ENCODE data around the gene LRRTM4. TPM values are rescaled to one million over a fixed set of nuclear protein-coding genes. Genes with fewer than 3 reads are reported as not detected.

Gene LRRTM4
- 1 to 10 TPM in 3 of 4 donors, under 1 TPM in 1; 0.33 to 2.5 (median 1.3) TPM for polyA plus RNA-seq (ENCODE audit: insufficient read length in 4 of 4)

DNA sequence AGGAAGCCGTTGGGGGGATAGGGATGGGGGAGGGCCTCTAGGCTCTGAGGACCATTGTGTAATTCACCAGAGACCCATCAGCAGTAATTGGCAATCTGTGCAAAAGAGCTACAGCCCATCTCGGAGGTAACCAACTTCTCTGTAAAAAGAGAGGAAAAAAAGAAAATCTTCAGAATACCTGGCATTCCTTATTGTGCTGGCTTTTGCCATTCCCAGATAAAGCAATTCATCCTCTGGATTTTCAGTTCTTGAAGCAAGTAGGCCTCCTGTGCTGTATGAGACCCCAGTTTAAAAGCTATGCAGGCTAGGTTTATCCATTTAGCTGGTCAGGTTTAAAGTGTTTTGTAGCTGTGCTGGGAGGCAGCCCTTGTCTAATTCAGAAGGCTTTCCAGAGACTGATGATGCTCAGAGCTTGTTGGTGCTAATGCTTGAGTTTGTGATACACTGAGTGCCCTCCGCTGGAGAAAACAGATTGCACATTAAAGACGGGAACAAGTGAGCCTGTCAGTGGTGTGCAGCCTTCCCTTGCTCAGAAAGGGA, at the start of gene LRRTM4:
LRRTM4 (minus strand) TSS at position 446 of the 540 bp plus-strand sequence.
- peak in 1 of 4 donors; percentile 20 for DNase-seq (ENCODE audit: low read depth in 4 of 4, low spot score in 3 of 4)

- DNase-seq (ENCODE audit: low read depth in 4 of 4, low spot score in 3 of 4) = no peak
These were observed 49.4 kb upstream of the LRRTM4 start for GRCh38 chr2:77571545-77571944.

GRCh38 chr2:77567723-77568122, 45.5 kb upstream of the LRRTM4 start:
- peak in 2 of 4 donors; percentile 30 to 53 for DNase-seq (ENCODE audit: low read depth in 4 of 4, low spot score in 3 of 4)

GRCh38 chr2:77566582-77566981, 44.4 kb upstream of the LRRTM4 start:
- DNase-seq (ENCODE audit: low read depth in 4 of 4, low spot score in 3 of 4) = no peak

- no peak for DNase-seq (ENCODE audit: low read depth in 4 of 4, low spot score in 3 of 4)
These were observed 44.0 kb upstream of the LRRTM4 start for GRCh38 chr2:77566131-77566530.

- DNase-seq (ENCODE audit: low read depth in 4 of 4, low spot score in 3 of 4) = peak; percentile 46 to 74 (median 54)
These were observed 30.8 kb upstream of the LRRTM4 start for GRCh38 chr2:77552956-77553355.

DNA sequence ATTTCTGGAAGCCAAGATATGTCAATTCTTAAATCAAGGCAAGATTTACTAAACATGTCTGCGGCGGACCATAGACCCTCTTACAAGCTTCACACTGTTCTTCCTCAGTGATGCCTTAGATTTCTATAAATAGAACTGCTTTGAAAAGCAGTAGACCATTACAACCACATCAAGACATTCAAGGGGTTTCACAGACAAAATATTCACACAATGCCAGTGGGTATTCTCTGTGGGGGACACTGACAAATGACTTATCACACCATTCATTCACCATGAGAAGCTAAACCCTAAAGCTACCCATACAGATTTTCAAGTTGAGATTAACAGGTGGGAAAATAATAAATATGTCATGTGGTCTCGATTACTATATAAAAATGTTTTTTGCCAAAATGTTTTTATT, 15.9 kb upstream of the LRRTM4 start:
- no peak for DNase-seq (ENCODE audit: low read depth in 4 of 4, low spot score in 3 of 4)

GRCh38 chr2:77522888-77523287, 712 bp upstream of the LRRTM4 start:
- DNase-seq (ENCODE audit: low read depth in 4 of 4, low spot score in 3 of 4) = no peak

DNA sequence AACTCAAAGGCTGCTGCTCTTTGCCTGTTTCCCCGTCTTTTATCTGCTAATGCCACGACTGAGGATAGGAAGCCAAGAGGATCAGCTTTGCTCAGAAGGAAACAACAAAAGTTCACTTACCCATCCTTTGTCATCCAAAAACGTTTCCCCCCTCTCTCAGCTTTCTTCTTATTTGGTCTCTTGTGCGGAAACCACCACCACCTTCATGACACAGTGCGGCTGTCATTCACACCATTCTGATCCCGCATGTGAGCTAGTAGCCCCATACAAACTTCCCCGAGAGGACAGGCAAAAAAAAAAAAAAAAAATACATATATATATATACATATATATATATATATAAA, 656 bp downstream of the LRRTM4 start:
- DNase-seq (ENCODE audit: low read depth in 4 of 4, low spot score in 3 of 4) = no peak

- DNase-seq (ENCODE audit: low read depth in 4 of 4, low spot score in 3 of 4) = no peak
These were observed 1.3 kb downstream of the LRRTM4 start for GRCh38 chr2:77520641-77521547.

- no peak for DNase-seq (ENCODE audit: low read depth in 4 of 4, low spot score in 3 of 4)
These were observed 2.2 kb downstream of the LRRTM4 start for GRCh38 chr2:77519888-77520506.

- DNase-seq (ENCODE audit: low read depth in 4 of 4, low spot score in 3 of 4) = no peak
These were observed 2.9 kb downstream of the LRRTM4 start for GRCh38 chr2:77519164-77519887.

DNA sequence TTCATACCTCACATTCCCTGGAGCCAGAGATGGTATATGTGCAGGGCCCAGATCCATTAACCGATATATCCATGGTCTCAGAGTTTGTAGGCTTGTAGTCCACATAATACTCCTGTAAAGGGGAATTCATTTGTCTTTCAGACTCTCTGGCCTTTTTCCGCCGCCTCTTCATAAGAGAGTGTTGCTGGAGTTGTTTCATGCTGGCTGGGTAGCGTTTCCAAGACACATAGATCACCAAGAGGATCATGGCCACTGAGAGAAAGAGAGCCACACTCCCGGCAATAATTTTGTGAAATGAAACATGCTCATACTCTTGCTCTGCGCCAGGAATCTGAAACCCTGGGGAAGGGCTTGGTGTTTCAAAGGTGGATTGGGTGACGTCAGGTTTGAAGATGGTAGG, 3.9 kb downstream of the LRRTM4 start:
- no peak for DNase-seq (ENCODE audit: low read depth in 4 of 4, low spot score in 3 of 4)

GRCh38 chr2:77513191-77513590, 9.0 kb downstream of the LRRTM4 start:
- no peak for DNase-seq (ENCODE audit: low read depth in 4 of 4, low spot score in 3 of 4)

DNA sequence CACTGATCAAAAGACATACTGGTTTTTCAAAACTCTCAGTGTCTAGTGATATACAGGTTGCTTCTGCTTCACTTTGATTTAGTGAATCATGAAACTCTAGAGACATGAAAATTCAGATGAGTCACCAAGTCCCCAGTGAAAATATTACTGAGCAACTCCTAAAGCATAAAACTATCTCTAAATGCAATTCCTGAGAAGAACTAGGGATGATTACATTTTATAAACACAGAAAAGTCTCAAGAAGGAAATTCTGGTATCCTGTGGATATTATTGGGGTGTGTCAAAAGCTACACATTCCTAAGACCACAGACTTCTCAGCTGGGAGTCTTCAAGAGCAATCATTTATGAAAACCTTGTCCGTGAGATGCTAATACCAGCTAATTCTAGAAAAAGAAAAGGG, 9.7 kb downstream of the LRRTM4 start:
- DNase-seq (ENCODE audit: low read depth in 4 of 4, low spot score in 3 of 4) = no peak

- DNase-seq (ENCODE audit: low read depth in 4 of 4, low spot score in 3 of 4) = no peak
These were observed 13.7 kb downstream of the LRRTM4 start for GRCh38 chr2:77508511-77508910.

DNA sequence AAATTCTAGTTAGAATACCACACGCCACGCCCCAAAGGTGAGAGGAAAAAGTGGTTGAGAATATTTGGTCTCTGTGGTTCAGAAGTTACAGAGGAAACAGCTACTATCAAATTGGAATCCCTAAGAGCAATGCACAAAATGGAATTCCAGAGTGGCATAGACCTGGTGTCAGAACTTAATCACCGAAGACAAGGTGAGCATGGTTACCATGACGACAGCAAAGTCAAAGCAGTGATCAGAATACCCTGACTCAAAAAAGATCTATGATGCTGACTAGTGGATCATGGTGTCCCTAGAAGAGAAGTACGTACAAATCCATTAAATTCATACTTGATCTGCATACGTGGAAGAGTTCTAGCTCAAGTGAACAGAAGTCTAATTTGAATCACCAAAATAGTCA, 14.5 kb downstream of the LRRTM4 start:
- no peak for DNase-seq (ENCODE audit: low read depth in 4 of 4, low spot score in 3 of 4)

- DNase-seq (ENCODE audit: low read depth in 4 of 4, low spot score in 3 of 4) = no peak
These were observed 34.0 kb downstream of the LRRTM4 start for GRCh38 chr2:77488141-77488540.

DNA sequence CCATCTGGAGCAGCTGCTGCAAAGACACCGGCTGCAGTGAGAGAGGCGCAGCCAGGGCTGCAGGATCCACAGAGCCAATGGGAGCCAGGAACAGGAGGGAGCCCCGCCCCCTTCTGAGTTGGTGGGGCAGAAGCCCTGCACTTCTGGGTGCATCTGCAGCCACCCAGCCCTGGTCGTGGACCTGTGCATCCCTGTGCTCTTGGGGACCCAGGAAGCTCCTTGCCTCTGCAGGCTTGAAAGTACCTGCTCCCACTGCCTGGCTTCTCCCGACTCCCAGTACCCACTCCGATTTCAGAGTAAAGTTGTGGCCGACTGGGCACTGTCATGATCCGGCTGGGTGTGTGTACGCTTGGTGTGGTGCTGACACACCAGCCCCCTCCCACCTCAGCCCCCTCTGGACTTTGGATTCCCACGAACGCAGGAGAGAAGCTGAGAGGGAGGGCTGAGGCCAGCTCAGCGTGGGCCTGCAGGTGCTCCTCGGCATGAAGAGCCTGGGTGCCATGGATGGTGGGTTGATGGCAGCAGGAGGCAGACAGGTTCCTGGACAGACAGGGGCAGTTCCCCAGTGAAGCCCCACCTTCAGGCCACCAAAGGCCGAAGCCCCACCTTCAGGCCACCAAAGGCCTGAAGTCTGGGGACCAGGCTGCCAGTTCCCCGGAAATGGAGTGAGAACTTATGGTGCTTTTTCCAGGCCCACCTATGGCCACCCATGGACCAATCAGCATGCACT, 34.9 kb downstream of the LRRTM4 start:
- DNase-seq (ENCODE audit: low read depth in 4 of 4, low spot score in 3 of 4) = no peak

- DNase-seq (ENCODE audit: low read depth in 4 of 4, low spot score in 3 of 4) = no peak
These were observed 38.1 kb downstream of the LRRTM4 start for GRCh38 chr2:77484026-77484425.
